ENCODE data around the gene NPAS1.

Gene NPAS1

GRCh38 chr19:47019431-47020041 lies at the start of gene NPAS1:
Gene NPAS1 (plus strand): TSS chr19:47019837. CDS start chr19:47021048, 1,211 bp downstream.
- DNase-seq, result no peak

GRCh38 chr19:46970815-46971214 lies 48.8 kb upstream of the NPAS1 start:
- no peak for DNase-seq

GRCh38 chr19:46972311-46972710 lies 47.3 kb upstream of the NPAS1 start:
- DNase-seq, result no peak

- no peak for DNase-seq
These were observed 45.5 kb upstream of the NPAS1 start for GRCh38 chr19:46974181-46974580.

- DNase-seq, result peak; percentile 67
These were observed 44.4 kb upstream of the NPAS1 start for GRCh38 chr19:46975011-46975924.

GRCh38 chr19:46975925-46976782 lies 43.5 kb upstream of the NPAS1 start:
- DNase-seq, result peak; percentile 90

GRCh38 chr19:46976845-46977320 lies 42.8 kb upstream of the NPAS1 start:
- no peak for DNase-seq

- no peak for DNase-seq
These were observed 42.1 kb upstream of the NPAS1 start for GRCh38 chr19:46977548-46977947.

GRCh38 chr19:46978171-46978869 lies 41.3 kb upstream of the NPAS1 start:
- peak; percentile 39 for DNase-seq

GRCh38 chr19:46979126-46980105 lies 40.2 kb upstream of the NPAS1 start:
- DNase-seq, result peak; percentile 25

GRCh38 chr19:46980761-46981160 lies 38.9 kb upstream of the NPAS1 start:
- peak; percentile 1 for DNase-seq

- DNase-seq, result peak; percentile 18
These were observed 38.2 kb upstream of the NPAS1 start for GRCh38 chr19:46981286-46981945.

GRCh38 chr19:46983097-46983496 lies 36.5 kb upstream of the NPAS1 start:
- DNase-seq, result peak; percentile 22

- peak; percentile 29 for DNase-seq
These were observed 35.3 kb upstream of the NPAS1 start for GRCh38 chr19:46984077-46985010.

- peak; percentile 2 for DNase-seq
These were observed 33.9 kb upstream of the NPAS1 start for GRCh38 chr19:46985542-46986415.

GRCh38 chr19:46988614-46989230 lies 30.9 kb upstream of the NPAS1 start:
- DNase-seq, result no peak

- DNase-seq, result peak; percentile 84
These were observed 28.5 kb upstream of the NPAS1 start for GRCh38 chr19:46990991-46991676.
